Fibroblast of mammary gland (primary cell): Measurements from ENCODE around the gene MYO3B.

Experiments used
- DNase-seq: peaks from one replicate; pipeline ENCODE4 v3.0.0-alpha.2; 2010; ENCODE audit warnings: low read depth
- H3K4me3 ChIP-seq: 2 replicates; pipeline ENCODE4 v1.5.1; 2011; ENCODE audit warnings: low read depth, mild to moderate bottlenecking, low read length, moderate library complexity; ENCODE audit not compliant: control insufficient read depth
- CTCF ChIP-seq: conservative IDR thresholded peaks from 2 replicates; pipeline ENCODE4 v1.5.1; 2011; ENCODE audit warnings: low read depth, low read length, inconsistent platforms; ENCODE audit not compliant: control insufficient read depth, insufficient read depth

The MYO3B gene

GRCh38 chr2:170477630-170478029, 299.7 kb downstream of the MYO3B start:
- no peak for DNase-seq
- TF ChIP-seq CTCF = no peak
- no peak overlapping the region for H3K4me3 ChIP-seq

- no peak for DNase-seq
- no peak for TF ChIP-seq CTCF
- no peak overlapping the region for H3K4me3 ChIP-seq
These were observed 303.3 kb downstream of the MYO3B start for GRCh38 chr2:170481201-170481600.

- DNase-seq = no peak
- no peak for TF ChIP-seq CTCF
- no peak overlapping the region for H3K4me3 ChIP-seq
These were observed 306.6 kb downstream of the MYO3B start for GRCh38 chr2:170484552-170484951.

- DNase-seq = no peak
These were observed 307.5 kb downstream of the MYO3B start for GRCh38 chr2:170485254-170486026.

GRCh38 chr2:170486730-170487129, 308.8 kb downstream of the MYO3B start:
- peak; percentile 14 for DNase-seq
- no peak for TF ChIP-seq CTCF
- no peak overlapping the region for H3K4me3 ChIP-seq

More at GRCh38 chr2:170485254-170486026, 307.5 kb downstream of the MYO3B start:
- no peak for TF ChIP-seq CTCF
- no peak overlapping the region for H3K4me3 ChIP-seq

GRCh38 chr2:170488807-170489206, 310.9 kb downstream of the MYO3B start:
- no peak for DNase-seq
- TF ChIP-seq CTCF = no peak
- H3K4me3 ChIP-seq = no peak overlapping the region

- H3K4me3 ChIP-seq = no peak overlapping the region
- DNase-seq = no peak
- no peak for TF ChIP-seq CTCF
These were observed 314.1 kb downstream of the MYO3B start for GRCh38 chr2:170492010-170492409.
